Kidney epithelial cell (primary cell): ENCODE results near the gene NFATC1. TPM values are rescaled to one million over a fixed set of nuclear protein-coding genes. Genes with fewer than 3 reads are reported as not detected.

Source experiments
- DNase-seq: peaks from one replicate; pipeline ENCODE4 v3.0.0-alpha.2; 2010; ENCODE audit warnings: low read depth
- H3K27me3 ChIP-seq: 2 replicates; pipeline ENCODE4 v1.6.0; 2011; ENCODE audit warnings: low read length; ENCODE audit not compliant: control insufficient read depth, insufficient read depth
- H3K36me3 ChIP-seq: 2 replicates; pipeline ENCODE4 v1.5.1; 2011; ENCODE audit warnings: low read length; ENCODE audit not compliant: control insufficient read depth, insufficient read depth
- H3K4me3 ChIP-seq: 2 replicates; pipeline ENCODE4 v1.5.1; 2011; ENCODE audit warnings: low read depth, mild to moderate bottlenecking, control low read depth, low read length
- total RNA-seq: library from RNA; depleted of rRNA; stranded (reverse); fragments of >200 nt; gene quantifications from 2 replicates; pipeline ENCODE4 v1.2.3, GENCODE V29; 2015
- TF ChIP-seq, protein P1 (sequence below): IDR thresholded peaks from 2 replicates; pipeline ENCODE4 v1.5.1; 2011; ENCODE audit warnings: mild to moderate bottlenecking, moderate library complexity, low read length, control low read depth, inconsistent platforms; ENCODE audit not compliant: insufficient read depth, poor library complexity, severe bottlenecking

The NFATC1 gene
- total RNA-seq, 1 donor from 2014 or later, result 2.7 TPM

DNA sequence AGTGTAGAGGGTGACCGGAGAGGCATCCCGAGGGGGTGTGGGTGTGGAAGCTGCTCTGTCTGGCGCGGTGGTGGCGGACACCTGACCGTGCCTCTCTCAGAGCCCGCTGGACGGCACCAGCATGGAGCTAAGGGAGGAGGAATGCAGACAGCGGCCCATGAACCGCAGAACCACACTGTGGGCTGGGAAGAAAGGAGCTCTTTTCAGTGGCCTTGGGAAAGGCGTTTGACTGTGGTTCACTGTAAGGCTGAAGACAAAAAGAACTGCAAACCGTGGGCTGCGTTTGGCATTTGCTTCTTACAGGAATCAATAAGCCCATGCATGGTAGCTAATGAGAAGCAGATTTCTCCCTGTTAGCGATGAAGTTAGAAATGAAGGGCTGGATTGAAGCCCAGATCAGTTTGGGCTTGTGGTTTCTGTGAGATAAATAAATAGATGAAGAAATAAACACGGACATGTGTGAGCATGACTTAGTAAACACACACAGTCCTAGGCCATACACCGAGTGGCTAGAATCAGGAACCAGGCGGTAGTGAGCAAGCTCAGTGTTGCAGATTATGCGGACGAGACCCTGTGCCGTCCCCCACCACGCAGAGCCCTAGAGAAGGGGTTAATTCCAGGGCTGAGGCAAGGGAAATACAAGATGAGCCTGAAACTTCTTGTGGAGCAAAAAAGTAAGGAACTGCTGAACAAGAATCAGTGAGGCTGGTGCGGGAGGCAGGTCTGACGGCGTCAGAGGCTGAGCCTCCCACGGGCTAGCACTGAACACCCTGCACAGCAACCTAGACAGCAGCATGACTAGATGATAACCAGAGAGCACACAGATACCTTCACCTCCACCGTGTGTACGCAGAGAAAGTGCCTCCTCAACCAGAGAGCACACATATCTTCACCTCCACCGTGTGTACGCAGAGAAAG is 29.3 kb upstream of the NFATC1 start:
- H3K27me3 ChIP-seq, result no peaks in the 10 kb centered on the region
- H3K36me3 ChIP-seq, result no peaks in the 10 kb centered on the region
- DNase-seq, result no peak
- H3K4me3 ChIP-seq, result no peak overlapping the region
- TF ChIP-seq, protein P1, sequence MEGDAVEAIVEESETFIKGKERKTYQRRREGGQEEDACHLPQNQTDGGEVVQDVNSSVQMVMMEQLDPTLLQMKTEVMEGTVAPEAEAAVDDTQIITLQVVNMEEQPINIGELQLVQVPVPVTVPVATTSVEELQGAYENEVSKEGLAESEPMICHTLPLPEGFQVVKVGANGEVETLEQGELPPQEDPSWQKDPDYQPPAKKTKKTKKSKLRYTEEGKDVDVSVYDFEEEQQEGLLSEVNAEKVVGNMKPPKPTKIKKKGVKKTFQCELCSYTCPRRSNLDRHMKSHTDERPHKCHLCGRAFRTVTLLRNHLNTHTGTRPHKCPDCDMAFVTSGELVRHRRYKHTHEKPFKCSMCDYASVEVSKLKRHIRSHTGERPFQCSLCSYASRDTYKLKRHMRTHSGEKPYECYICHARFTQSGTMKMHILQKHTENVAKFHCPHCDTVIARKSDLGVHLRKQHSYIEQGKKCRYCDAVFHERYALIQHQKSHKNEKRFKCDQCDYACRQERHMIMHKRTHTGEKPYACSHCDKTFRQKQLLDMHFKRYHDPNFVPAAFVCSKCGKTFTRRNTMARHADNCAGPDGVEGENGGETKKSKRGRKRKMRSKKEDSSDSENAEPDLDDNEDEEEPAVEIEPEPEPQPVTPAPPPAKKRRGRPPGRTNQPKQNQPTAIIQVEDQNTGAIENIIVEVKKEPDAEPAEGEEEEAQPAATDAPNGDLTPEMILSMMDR, result no peak

DNA sequence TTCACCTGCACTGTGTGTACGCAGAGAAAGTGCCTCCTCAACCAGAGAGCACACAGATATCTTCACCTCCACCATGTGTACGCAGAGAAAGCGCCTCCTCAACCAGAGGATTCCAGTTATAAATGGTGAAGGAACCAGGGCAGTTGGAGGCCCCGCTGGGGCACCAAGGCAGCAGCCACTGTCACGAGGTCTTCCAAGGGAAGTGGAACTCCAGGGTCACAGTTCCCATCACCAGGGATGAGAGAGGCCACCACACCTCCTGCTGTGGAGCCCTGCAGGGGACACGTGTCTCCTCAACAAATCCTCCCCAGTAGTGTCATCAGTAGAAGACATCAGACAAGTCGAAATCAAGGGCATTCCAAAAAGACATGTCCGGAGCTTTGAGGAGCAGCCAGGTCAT is 28.2 kb upstream of the NFATC1 start:
- no peak for DNase-seq
- Histone ChIP-seq H3K27me3 (no peaks in the 10 kb centered on the region), H3K36me3 (no peaks in the 10 kb centered on the region), H3K4me3 (no peak overlapping the region)
- TF ChIP-seq, protein P1, result no peak

DNA sequence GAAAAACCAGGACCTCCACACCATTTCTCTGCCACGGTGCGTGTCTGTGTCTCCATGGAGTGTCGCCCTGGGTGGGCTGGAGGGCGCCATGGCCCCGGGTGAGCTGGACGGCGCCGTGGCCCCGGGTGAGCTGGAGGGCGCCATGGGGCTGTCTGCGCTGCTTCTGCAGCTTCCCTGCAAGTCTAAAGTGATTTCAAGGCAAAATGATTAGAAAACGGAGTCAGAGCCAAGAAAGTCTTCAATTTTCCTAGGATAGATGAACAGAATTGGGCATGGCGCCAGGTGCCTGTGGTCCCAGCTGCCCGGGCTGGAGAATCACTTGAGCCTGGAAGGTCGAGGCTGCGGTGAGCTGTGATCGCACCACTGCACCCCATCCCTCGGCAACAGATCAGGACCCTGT is 27.7 kb upstream of the NFATC1 start:
- no peak for DNase-seq
- H3K36me3 ChIP-seq, result no peaks in the 10 kb centered on the region
- no peaks in the 10 kb centered on the region for H3K27me3 ChIP-seq
- TF ChIP-seq, protein P1, result no peak
- H3K4me3 ChIP-seq, result no peak overlapping the region

DNA sequence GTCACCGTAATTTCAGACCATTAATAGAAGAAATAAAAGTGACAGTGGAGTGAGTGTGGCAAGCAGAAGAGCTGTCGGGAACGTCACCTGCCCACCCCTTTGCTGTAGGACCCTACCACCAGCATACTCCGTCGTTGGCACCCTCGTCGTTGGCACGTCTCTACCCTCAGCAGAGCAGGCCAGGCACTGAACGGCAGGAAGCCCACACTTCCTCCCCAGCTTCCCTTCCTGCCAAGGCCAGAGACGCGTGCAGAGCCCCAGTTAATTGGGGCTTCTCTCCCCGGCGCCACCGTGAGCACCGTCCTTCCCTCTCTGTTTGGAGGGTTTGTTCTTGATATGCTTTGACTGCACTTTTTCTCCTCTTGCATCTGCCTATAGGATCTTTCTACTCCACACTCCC is 27.0 kb upstream of the NFATC1 start:
- H3K36me3 ChIP-seq, result no peaks in the 10 kb centered on the region
- H3K27me3 ChIP-seq, result no peaks in the 10 kb centered on the region
- TF ChIP-seq, protein P1, result no peak
- no peak for DNase-seq
- H3K4me3 ChIP-seq, result no peak overlapping the region

DNA sequence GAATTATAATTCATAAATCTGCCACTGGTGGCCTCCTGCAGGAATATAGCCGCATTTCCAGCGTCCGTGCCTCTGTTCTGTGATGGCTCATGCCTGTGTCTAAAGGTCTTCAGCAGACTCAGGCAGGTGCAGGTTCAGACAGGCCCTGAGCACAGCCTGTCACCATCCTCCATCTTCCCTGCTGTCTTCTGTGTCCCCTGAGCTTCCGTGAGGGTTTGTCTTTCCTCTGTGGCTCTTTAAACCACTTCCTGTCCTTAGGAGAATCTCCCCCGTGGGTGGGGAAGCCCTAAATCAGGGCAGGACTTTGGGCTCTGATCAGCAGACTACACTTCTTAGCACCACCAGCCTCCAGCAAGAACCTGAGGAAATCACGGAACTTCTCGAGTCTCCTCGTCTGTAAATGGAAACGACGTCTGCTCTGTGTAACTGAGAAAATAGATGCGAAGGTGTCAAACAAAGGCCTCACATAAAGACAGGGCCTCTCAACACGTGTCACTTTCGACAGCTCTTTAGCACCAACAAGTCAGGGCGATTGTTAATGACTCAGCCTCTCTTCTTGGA is 24.1 kb upstream of the NFATC1 start:
- H3K4me3 ChIP-seq, result no peak overlapping the region
- DNase-seq, result no peak
- no peaks in the 10 kb centered on the region for H3K27me3 ChIP-seq
- no peaks in the 10 kb centered on the region for H3K36me3 ChIP-seq
- TF ChIP-seq, protein P1, result no peak
